SU-DHL-6 (cell line): ENCODE results near the gene A3GALT2.

Experiments used
- EZH2phosphoT487 ChIP-seq: fragments of 200-600 bp; sonication (generic), shearing (Covaris generic); conservative IDR thresholded peaks from 2 replicates; pipeline ENCODE4 v1.6.1; 2018; ENCODE audit warnings: mild to moderate bottlenecking, antibody characterized with exemption, low read length, moderate library complexity, mixed read lengths
- TF ChIP-seq, protein P1 (sequence below): fragments of 200-600 bp; sonication (generic); IDR thresholded peaks from one replicate; pipeline ENCODE4 v1.5.1; 2017; ENCODE audit warnings: antibody characterized with exemption, mild to moderate bottlenecking, low read length, moderate library complexity; ENCODE audit not compliant: insufficient read depth, poor library complexity, severe bottlenecking

DNA sequence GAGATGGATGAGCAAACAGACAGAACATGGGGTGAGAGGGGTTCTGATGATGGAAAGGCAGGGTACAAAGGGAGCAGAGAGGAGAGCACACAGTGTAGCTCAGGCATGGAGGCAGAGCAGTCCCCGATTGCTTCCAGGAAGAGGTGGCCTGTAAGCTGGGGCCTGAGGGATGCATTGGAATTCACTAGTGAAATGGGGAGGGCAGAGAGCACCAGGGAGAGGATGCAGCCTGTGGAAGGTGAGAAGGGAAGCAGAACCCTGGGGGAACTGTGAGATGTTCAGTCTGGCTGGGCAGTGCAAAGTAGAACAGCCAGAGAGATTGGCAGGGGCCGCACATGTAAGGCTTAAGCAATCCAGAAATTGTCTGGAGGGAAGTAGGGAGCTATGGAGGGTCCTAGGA is 52.4 kb downstream of the A3GALT2 start:
- TF ChIP-seq, protein P1, sequence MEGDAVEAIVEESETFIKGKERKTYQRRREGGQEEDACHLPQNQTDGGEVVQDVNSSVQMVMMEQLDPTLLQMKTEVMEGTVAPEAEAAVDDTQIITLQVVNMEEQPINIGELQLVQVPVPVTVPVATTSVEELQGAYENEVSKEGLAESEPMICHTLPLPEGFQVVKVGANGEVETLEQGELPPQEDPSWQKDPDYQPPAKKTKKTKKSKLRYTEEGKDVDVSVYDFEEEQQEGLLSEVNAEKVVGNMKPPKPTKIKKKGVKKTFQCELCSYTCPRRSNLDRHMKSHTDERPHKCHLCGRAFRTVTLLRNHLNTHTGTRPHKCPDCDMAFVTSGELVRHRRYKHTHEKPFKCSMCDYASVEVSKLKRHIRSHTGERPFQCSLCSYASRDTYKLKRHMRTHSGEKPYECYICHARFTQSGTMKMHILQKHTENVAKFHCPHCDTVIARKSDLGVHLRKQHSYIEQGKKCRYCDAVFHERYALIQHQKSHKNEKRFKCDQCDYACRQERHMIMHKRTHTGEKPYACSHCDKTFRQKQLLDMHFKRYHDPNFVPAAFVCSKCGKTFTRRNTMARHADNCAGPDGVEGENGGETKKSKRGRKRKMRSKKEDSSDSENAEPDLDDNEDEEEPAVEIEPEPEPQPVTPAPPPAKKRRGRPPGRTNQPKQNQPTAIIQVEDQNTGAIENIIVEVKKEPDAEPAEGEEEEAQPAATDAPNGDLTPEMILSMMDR: no peak
- no peak for TF ChIP-seq EZH2phosphoT487
